HepG2 (cell line): ENCODE data around the gene DHX30. TPM values are rescaled to one million over a fixed set of nuclear protein-coding genes. Genes with fewer than 3 reads are reported as not detected.

Experiments
- ETV6 ChIP-seq: sonication (generic); formaldehyde crosslinking; conservative IDR thresholded peaks from 2 replicates; pipeline ENCODE4 v1.4.0; 2020; ENCODE audit warnings: missing genetic modification reagents
- FOXK1 ChIP-seq: sonication (generic); formaldehyde crosslinking; IDR thresholded peaks from 2 replicates; pipeline ENCODE4 v1.4.0; 2020; ENCODE audit warnings: low read depth, missing genetic modification reagents, borderline replicate concordance
- GATAD2A ChIP-seq: IDR thresholded peaks from 2 replicates; pipeline ENCODE4 v1.6.1; 2016
- KDM5B ChIP-seq: sonication (generic); formaldehyde crosslinking; IDR thresholded peaks from 2 replicates; pipeline ENCODE4 v1.4.0; 2020; ENCODE audit warnings: missing genetic modification reagents, mild to moderate bottlenecking, borderline replicate concordance
- NR1H2 ChIP-seq: sonication (generic); formaldehyde crosslinking; IDR thresholded peaks from 2 replicates; pipeline ENCODE4 v1.8.1; 2022; ENCODE audit warnings: low read depth, missing genetic modification reagents, borderline replicate concordance
- PRPF4 ChIP-seq: fragments of 200-400 bp; formaldehyde crosslinking; IDR thresholded peaks from 2 replicates; pipeline ENCODE4 v1.6.1; 2016; ENCODE audit warnings: low read length, low read depth; ENCODE audit not compliant: poor library complexity, severe bottlenecking
- ZNF24 ChIP-seq: fragments of 450-650 bp; IDR thresholded peaks from 2 replicates; pipeline ENCODE4 v1.6.1; 2017; ENCODE audit warnings: antibody characterized with exemption, mild to moderate bottlenecking
- ZNF451 ChIP-seq: sonication (generic); formaldehyde crosslinking; IDR thresholded peaks from 2 replicates; pipeline ENCODE4 v1.5.0; 2020; ENCODE audit warnings: mild to moderate bottlenecking, missing genetic modification reagents
- ZNF660 ChIP-seq: sonication (generic); formaldehyde crosslinking; IDR thresholded peaks from 2 replicates; pipeline ENCODE4 v1.5.1; 2020; ENCODE audit warnings: mild to moderate bottlenecking, low read depth, missing genetic modification reagents, borderline replicate concordance
- ZNF879 ChIP-seq: sonication (generic); formaldehyde crosslinking; IDR thresholded peaks from 2 replicates; pipeline ENCODE4 v1.8.1; 2023; ENCODE audit warnings: missing genetic modification reagents
- polyA plus RNA-seq, 8 experiments: library from polyadenylated mRNA; depleted of rRNA in 3 of 8; stranded (reverse) in 7 of 8; unstranded in 1 of 8; fragments of >200 nt; fragmentation: Illumina TruSeq in 4 of 8; extraction: Trizol in 4 of 8; gene quantifications; 2 replicates each; pipeline versions ENCODE4 v1.2.1 to v1.2.3, GENCODE V29; 2011 to 2016; ENCODE audit warnings: low read depth in 4 of 8, missing spikeins in 1 of 8, mixed read lengths in 1 of 8; ENCODE audit not compliant: insufficient read depth in 1 of 8
- total RNA-seq, 5 experiments: library from RNA; depleted of rRNA; stranded (reverse); fragments of >200 nt; fragmentation: Illumina TruSeq; extraction: Trizol; gene quantifications; 2 replicates each; pipeline ENCODE4 v1.2.3, GENCODE V29; 2016; ENCODE audit warnings: low read depth in 1 of 5
- TF ChIP-seq, protein P1 (sequence below): sonication (generic); formaldehyde crosslinking; IDR thresholded peaks from 2 replicates; pipeline ENCODE4 v1.8.0; 2023; ENCODE audit warnings: mild to moderate bottlenecking, missing genetic modification reagents
- TF ChIP-seq, protein P2 (sequence below): sonication (generic); formaldehyde crosslinking; IDR thresholded peaks from 2 replicates; pipeline ENCODE4 v1.4.0; 2020; ENCODE audit warnings: missing genetic modification reagents, mild to moderate bottlenecking, borderline replicate concordance
- TF ChIP-seq, protein P3 (sequence below): sonication (generic); formaldehyde crosslinking; conservative IDR thresholded peaks from 2 replicates; pipeline ENCODE4 v1.8.0; 2022; ENCODE audit warnings: low read depth, missing genetic modification reagents
- TF ChIP-seq, protein P4 (sequence below): sonication (generic); formaldehyde crosslinking; IDR thresholded peaks from 2 replicates; pipeline ENCODE4 v1.5.0; 2020; ENCODE audit warnings: mild to moderate bottlenecking, missing genetic modification reagents
- TF ChIP-seq, protein P5 (sequence below): IDR thresholded peaks from 2 replicates; pipeline ENCODE4 v1.4.0; 2020; ENCODE audit warnings: mild to moderate bottlenecking, missing genetic modification reagents
- TF ChIP-seq, protein P6 (sequence below): sonication (generic); formaldehyde crosslinking; IDR thresholded peaks from 2 replicates; pipeline ENCODE4 v1.8.0; 2022; ENCODE audit warnings: low read depth, missing genetic modification reagents

The DHX30 gene
- total and polyA plus RNA-seq, 2 of the 13 experiments (the other 11 are each of a cell fraction or from before 2014, with no cell fraction given) = 30.6 to 59.4 TPM

DNA sequence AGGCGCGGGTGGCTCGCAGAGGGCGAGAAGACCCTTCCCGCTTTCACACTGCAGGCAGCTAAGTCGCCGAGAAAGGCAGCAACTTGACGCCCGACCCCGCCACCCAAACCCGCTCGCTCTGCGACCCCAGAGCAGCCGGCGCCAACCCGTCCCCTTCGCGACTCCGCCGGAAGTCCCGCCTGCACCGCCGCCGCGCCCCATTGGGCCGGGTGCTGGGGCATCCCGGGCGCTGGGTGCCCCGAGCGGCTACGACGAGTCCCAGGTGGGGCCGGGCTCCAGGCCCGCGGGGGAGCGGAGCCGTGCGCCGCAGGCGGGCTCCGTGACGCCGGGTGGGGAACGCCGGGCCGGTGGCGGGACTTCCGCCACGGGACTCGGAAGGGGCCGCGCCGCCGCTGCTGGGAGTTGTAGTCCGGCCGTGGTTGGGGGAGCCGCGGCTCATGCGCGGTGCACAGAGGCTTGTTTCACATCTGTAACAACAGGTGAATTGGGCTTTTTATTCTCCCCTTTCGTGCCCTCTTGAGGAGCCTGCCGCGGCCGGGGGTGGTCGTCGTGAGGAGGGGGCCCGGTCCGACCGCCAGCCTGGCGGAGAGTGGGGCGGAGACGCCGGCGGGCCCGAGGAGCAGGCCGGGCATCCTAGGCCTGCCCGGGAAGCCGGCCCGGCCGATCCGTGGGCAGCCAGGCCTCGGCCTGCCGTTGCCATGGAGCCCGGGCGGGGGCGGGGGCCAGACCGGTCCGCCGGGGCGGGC lies at the start of gene DHX30 (continued):
- TF ChIP-seq, protein P1, sequence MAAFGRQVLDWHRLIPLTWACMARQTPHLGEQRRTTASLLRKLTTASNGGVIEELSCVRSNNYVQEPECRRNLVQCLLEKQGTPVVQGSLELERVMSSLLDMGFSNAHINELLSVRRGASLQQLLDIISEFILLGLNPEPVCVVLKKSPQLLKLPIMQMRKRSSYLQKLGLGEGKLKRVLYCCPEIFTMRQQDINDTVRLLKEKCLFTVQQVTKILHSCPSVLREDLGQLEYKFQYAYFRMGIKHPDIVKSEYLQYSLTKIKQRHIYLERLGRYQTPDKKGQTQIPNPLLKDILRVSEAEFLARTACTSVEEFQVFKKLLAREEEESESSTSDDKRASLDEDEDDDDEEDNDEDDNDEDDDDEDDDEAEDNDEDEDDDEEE = 0 out of 2 replicates have a peak, but pooled peaks have one; percentile 32
- TF ChIP-seq ZNF451 = peak; percentile 57; the same call in 1 of the 2 replicates
- no peak for TF ChIP-seq PRPF4
- TF ChIP-seq, protein P2, sequence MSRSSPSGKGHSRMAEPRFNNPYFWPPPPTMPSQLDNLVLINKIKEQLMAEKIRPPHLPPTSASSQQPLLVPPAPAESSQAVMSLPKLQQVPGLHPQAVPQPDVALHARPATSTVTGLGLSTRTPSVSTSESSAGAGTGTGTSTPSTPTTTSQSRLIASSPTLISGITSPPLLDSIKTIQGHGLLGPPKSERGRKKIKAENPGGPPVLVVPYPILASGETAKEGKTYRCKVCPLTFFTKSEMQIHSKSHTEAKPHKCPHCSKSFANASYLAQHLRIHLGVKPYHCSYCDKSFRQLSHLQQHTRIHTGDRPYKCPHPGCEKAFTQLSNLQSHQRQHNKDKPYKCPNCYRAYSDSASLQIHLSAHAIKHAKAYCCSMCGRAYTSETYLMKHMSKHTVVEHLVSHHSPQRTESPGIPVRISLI (CRISPR knock-in tag) = 0 out of 2 replicates have a peak, but pooled peaks have one; percentile 12
- TF ChIP-seq FOXK1 (CRISPR knock-in tag) = no peak; the same call in 1 of the 2 replicates
- no peak for TF ChIP-seq GATAD2A (CRISPR knock-in tag)
- TF ChIP-seq ZNF879 (CRISPR knock-in tag) = no peak
- TF ChIP-seq, protein P3, sequence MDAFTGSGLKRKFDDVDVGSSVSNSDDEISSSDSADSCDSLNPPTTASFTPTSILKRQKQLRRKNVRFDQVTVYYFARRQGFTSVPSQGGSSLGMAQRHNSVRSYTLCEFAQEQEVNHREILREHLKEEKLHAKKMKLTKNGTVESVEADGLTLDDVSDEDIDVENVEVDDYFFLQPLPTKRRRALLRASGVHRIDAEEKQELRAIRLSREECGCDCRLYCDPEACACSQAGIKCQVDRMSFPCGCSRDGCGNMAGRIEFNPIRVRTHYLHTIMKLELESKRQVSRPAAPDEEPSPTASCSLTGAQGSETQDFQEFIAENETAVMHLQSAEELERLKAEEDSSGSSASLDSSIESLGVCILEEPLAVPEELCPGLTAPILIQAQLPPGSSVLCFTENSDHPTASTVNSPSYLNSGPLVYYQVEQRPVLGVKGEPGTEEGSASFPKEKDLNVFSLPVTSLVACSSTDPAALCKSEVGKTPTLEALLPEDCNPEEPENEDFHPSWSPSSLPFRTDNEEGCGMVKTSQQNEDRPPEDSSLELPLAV (CRISPR knock-in tag) = no peak
- TF ChIP-seq, protein P4, sequence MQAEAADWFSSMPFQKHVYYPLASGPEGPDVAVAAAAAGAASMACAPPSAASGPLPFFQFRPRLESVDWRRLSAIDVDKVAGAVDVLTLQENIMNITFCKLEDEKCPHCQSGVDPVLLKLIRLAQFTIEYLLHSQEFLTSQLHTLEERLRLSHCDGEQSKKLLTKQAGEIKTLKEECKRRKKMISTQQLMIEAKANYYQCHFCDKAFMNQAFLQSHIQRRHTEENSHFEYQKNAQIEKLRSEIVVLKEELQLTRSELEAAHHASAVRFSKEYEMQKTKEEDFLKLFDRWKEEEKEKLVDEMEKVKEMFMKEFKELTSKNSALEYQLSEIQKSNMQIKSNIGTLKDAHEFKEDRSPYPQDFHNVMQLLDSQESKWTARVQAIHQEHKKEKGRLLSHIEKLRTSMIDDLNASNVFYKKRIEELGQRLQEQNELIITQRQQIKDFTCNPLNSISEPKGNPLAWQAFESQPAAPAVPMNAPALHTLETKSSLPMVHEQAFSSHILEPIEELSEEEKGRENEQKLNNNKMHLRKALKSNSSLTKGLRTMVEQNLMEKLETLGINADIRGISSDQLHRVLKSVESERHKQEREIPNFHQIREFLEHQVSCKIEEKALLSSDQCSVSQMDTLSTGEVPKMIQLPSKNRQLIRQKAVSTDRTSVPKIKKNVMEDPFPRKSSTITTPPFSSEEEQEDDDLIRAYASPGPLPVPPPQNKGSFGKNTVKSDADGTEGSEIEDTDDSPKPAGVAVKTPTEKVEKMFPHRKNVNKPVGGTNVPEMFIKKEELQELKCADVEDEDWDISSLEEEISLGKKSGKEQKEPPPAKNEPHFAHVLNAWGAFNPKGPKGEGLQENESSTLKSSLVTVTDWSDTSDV = 0 out of 2 replicates have a peak, but pooled peaks have one; percentile 3
- TF ChIP-seq, protein P5, sequence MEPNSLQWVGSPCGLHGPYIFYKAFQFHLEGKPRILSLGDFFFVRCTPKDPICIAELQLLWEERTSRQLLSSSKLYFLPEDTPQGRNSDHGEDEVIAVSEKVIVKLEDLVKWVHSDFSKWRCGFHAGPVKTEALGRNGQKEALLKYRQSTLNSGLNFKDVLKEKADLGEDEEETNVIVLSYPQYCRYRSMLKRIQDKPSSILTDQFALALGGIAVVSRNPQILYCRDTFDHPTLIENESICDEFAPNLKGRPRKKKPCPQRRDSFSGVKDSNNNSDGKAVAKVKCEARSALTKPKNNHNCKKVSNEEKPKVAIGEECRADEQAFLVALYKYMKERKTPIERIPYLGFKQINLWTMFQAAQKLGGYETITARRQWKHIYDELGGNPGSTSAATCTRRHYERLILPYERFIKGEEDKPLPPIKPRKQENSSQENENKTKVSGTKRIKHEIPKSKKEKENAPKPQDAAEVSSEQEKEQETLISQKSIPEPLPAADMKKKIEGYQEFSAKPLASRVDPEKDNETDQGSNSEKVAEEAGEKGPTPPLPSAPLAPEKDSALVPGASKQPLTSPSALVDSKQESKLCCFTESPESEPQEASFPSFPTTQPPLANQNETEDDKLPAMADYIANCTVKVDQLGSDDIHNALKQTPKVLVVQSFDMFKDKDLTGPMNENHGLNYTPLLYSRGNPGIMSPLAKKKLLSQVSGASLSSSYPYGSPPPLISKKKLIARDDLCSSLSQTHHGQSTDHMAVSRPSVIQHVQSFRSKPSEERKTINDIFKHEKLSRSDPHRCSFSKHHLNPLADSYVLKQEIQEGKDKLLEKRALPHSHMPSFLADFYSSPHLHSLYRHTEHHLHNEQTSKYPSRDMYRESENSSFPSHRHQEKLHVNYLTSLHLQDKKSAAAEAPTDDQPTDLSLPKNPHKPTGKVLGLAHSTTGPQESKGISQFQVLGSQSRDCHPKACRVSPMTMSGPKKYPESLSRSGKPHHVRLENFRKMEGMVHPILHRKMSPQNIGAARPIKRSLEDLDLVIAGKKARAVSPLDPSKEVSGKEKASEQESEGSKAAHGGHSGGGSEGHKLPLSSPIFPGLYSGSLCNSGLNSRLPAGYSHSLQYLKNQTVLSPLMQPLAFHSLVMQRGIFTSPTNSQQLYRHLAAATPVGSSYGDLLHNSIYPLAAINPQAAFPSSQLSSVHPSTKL (CRISPR knock-in tag) = no peak
- TF ChIP-seq ZNF24 = no peak
- TF ChIP-seq, protein P6, sequence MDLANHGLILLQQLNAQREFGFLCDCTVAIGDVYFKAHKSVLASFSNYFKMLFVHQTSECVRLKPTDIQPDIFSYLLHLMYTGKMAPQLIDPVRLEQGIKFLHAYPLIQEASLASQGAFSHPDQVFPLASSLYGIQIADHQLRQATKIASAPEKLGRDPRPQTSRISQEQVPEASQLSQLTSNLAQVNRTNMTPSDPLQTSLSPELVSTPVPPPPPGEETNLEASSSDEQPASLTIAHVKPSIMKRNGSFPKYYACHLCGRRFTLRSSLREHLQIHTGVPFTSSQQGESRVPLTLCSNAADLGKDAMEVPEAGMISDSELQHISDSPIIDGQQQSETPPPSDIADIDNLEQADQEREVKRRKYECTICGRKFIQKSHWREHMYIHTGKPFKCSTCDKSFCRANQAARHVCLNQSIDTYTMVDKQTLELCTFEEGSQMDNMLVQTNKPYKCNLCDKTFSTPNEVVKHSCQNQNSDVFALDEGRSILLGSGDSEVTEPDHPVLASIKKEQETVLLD (CRISPR knock-in tag) = peak; percentile 97
- no peak for TF ChIP-seq KDM5B (CRISPR knock-in tag)
- peak; percentile 51; the same call in 1 of the 2 replicates for TF ChIP-seq NR1H2
- TF ChIP-seq ZNF660 = no peak
- TF ChIP-seq ETV6 = peak; percentile 63; the same call in 1 of the 2 replicates
